Measurements from ENCODE around the gene TRPM3. TPM values are rescaled to one million over a fixed set of nuclear protein-coding genes. Genes with fewer than 3 reads are reported as not detected.

TRPM3 gene
- polyA plus RNA-seq (2013, experiment 1 of 2): 0.88 TPM
- 0.35 TPM for polyA plus RNA-seq (2013, experiment 2 of 2)

DNA sequence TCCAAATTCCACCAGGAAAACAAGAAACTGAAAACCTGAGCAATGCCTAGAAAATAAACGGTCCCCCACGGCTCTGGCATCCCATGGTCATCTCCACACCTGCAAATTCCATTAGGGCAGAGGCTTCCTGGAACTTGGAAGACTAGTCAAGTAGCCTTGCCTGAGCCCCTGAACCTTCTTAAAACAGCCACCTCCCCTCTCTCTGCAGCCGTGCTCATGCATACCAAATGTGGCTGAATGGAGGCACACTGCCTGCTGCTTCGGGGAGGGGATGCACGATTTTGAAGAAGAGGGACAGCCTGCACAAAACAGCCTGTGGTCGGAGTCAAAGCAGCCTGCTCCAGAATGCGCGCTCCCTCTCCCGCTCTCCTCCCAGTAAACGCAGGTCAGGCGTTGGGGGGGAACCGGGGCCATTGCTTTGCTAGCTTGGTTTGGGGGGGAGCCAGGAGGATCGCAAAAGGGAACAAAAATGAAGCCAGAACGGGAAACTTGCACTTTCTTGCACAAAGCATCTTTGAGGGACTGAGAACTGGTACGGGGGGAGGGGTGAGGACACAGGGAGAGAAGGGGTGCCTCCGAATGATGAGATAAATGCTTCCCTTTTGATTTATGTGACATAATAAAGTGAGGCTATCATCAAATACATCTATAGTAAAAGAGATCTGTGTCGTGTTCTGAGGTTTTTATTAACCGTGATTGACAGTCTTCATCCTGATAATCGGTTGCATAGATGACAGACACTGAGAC is at the start of gene TRPM3:
Gene TRPM3, minus strand, starts transcription at position 347 of the 747 bp plus-strand sequence. Its CDS starts 267 bp downstream, at position 80.
- H3K4me1 ChIP-seq (ENCODE audit: control insufficient read depth, insufficient read depth, low read length, poor library complexity, severe bottlenecking): peaks cover 5% of the 10 kb centered on the region
- H3K27ac ChIP-seq (ENCODE audit: low read depth, low read length, severe bottlenecking): no peak within 1 kb of the TSS
- H3K9me3 ChIP-seq (ENCODE audit: control insufficient read depth, low read length): no peaks in the 10 kb centered on the region
- no peaks in the 10 kb centered on the region for H3K36me3 ChIP-seq (ENCODE audit: control insufficient read depth, insufficient read depth, low read length)
- WGBS, 2 experiments (ENCODE audit: insufficient coverage in 2 of 2): 5 to 9% methylated on average over 9 to 14 of the region's 19 CpGs
- peak within 1 kb of the TSS; percentile 14 for H3K4me3 ChIP-seq (ENCODE audit: extremely low read depth, insufficient read depth, low read length, poor library complexity, severe bottlenecking)

DNA sequence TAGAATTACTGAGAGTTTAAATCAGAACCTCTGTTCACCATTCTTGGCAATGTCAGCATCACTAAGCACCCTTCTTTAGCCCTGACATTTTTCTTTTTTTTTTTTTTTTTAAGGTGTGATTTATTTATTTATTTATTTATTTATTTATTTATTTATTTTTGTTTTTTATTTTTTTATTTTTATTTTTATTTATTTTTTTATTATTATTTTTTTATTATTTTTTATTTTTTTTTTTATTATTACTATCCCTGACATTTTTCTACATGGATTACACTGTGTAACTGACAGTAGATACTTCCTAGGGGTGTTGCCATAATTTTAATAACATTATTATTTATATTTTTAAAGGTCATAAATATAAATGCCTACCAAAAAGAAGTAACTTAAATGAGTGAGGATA is 47.0 kb upstream of the TRPM3 start:
- H3K4me3 ChIP-seq (ENCODE audit: extremely low read depth, insufficient read depth, low read length, poor library complexity, severe bottlenecking): no peak overlapping the region
- no peaks in the 10 kb centered on the region for H3K9me3 ChIP-seq (ENCODE audit: control insufficient read depth, low read length)
- H3K4me1 ChIP-seq (ENCODE audit: control insufficient read depth, insufficient read depth, low read length, poor library complexity, severe bottlenecking): no peaks in the 10 kb centered on the region
- H3K27ac ChIP-seq (ENCODE audit: low read depth, low read length, severe bottlenecking): no peak overlapping the region
- no peaks in the 10 kb centered on the region for H3K36me3 ChIP-seq (ENCODE audit: control insufficient read depth, insufficient read depth, low read length)

DNA sequence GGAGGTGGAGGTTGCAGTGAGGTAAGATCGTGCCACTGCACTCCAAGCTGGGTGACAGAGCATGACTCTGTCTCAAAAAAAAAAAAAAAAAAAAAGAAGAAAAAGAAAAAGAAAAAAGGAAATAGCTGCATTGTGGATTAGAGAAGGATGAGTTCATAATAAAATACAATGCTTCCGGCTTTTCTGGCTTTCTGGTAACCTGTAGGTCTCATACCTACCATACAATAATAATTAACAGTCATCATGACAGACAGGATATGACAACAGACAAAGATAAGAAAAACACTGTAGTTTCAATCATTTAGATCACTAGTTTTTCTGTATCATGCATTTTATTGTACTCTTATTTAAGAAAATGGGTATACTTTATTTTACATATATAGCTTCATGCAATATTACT is 40.7 kb upstream of the TRPM3 start:
- WGBS, 2 experiments (ENCODE audit: insufficient coverage in 2 of 2): 100% methylated on average over 1 of the region's 2 CpGs; no CpG with 5 or more reads in 1 of the 2 experiments
- Histone ChIP-seq H3K4me3 (ENCODE audit: extremely low read depth, insufficient read depth, low read length, poor library complexity, severe bottlenecking) (no peak overlapping the region), H3K4me1 (ENCODE audit: control insufficient read depth, insufficient read depth, low read length, poor library complexity, severe bottlenecking) (no peaks in the 10 kb centered on the region), H3K27ac (ENCODE audit: low read depth, low read length, severe bottlenecking) (no peak overlapping the region), H3K9me3 (ENCODE audit: control insufficient read depth, low read length) (no peaks in the 10 kb centered on the region), H3K36me3 (ENCODE audit: control insufficient read depth, insufficient read depth, low read length) (no peaks in the 10 kb centered on the region)

DNA sequence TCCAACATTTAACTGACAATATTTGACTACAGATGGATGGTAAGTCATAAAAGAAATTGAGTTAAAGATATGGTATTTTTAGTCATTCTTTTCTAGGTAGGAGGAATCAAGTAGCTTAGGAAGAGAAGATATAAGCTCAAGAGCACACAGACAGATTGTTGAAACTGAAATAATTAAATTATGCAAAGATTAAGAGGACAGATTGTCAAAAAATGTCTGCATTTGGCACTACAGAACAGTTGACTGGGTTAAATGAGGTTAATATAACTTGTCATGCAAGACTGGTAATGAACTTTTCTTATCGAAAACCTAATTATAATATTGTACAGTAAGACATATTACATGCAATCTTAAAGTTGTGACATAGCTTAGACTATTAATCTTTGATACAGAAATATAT is 36.3 kb upstream of the TRPM3 start:
- Histone ChIP-seq H3K27ac (ENCODE audit: low read depth, low read length, severe bottlenecking) (no peak overlapping the region), H3K4me3 (ENCODE audit: extremely low read depth, insufficient read depth, low read length, poor library complexity, severe bottlenecking) (no peak overlapping the region), H3K4me1 (ENCODE audit: control insufficient read depth, insufficient read depth, low read length, poor library complexity, severe bottlenecking) (no peaks in the 10 kb centered on the region), H3K9me3 (ENCODE audit: control insufficient read depth, low read length) (no peaks in the 10 kb centered on the region), H3K36me3 (ENCODE audit: control insufficient read depth, insufficient read depth, low read length) (no peaks in the 10 kb centered on the region)
- WGBS, 2 experiments (ENCODE audit: insufficient coverage in 2 of 2): no CpG with 5 or more reads among the region's 1 CpG

DNA sequence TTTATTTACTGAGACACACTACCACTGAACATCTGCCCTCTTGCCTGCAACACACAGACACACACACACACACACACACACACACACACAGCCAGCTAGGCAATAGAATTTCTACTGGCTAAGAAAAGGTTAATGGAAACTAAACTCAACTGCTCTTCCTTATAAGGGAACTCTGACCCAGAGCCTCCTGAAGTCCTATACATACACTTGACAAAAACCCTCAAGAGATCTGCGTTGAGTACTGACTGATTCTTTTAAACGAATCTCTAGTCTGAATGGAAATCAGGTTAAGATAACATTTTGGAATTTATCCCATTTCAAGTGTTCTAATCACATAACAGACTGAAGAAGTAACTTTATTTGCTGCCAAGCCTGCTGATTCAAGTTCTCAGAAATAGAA is 25.9 kb upstream of the TRPM3 start:
- Histone ChIP-seq H3K4me1 (ENCODE audit: control insufficient read depth, insufficient read depth, low read length, poor library complexity, severe bottlenecking) (no peaks in the 10 kb centered on the region), H3K4me3 (ENCODE audit: extremely low read depth, insufficient read depth, low read length, poor library complexity, severe bottlenecking) (no peak overlapping the region), H3K9me3 (ENCODE audit: control insufficient read depth, low read length) (no peaks in the 10 kb centered on the region), H3K36me3 (ENCODE audit: control insufficient read depth, insufficient read depth, low read length) (no peaks in the 10 kb centered on the region), H3K27ac (ENCODE audit: low read depth, low read length, severe bottlenecking) (no peak overlapping the region)
- WGBS, 2 experiments (ENCODE audit: insufficient coverage in 2 of 2): no CpG with 5 or more reads among the region's 2 CpGs

DNA sequence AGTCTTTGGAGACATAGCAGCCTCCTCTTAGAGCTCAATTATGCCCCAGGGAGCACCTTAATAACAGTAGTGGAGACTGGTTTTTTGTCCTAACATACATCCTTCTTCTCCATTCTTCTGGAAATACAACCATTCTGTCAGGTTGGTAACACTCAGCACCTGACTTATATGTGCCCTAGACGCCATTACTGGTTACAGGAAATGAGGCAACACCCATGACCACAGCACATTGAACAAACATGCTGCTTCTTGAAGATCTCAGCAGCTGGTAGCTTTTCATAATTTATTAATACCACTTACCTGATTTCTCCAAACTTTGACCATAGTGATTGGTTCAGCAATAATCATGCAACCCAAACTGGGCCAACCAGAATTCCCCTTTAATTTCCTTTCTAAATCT is 25.1 kb upstream of the TRPM3 start:
- H3K4me1 ChIP-seq (ENCODE audit: control insufficient read depth, insufficient read depth, low read length, poor library complexity, severe bottlenecking): no peaks in the 10 kb centered on the region
- WGBS, 2 experiments (ENCODE audit: insufficient coverage in 2 of 2): 100% methylated on average over 1 of the region's 1 CpG
- H3K36me3 ChIP-seq (ENCODE audit: control insufficient read depth, insufficient read depth, low read length): no peaks in the 10 kb centered on the region
- H3K27ac ChIP-seq (ENCODE audit: low read depth, low read length, severe bottlenecking): no peak overlapping the region
- no peaks in the 10 kb centered on the region for H3K9me3 ChIP-seq (ENCODE audit: control insufficient read depth, low read length)
- no peak overlapping the region for H3K4me3 ChIP-seq (ENCODE audit: extremely low read depth, insufficient read depth, low read length, poor library complexity, severe bottlenecking)

DNA sequence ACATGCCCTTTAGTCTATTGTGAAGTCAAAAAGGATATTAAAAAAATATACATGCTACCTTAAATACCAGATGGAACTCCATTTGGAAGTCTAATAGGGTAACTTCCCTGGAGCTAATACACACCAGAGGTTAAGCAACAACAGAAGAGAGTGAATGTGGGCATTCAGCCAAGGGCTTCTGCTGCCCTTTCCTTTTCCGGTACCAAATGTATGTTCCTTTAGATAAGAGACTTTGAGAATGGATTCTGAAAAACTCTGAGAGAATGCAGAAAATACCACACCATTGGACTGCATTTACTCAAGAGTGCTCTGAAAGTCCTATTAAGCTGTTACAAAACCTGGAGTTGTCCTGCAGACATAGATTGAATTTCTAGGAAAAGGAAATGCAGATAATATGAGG is 23.8 kb upstream of the TRPM3 start:
- Histone ChIP-seq H3K27ac (ENCODE audit: low read depth, low read length, severe bottlenecking) (no peak overlapping the region), H3K9me3 (ENCODE audit: control insufficient read depth, low read length) (no peaks in the 10 kb centered on the region), H3K4me3 (ENCODE audit: extremely low read depth, insufficient read depth, low read length, poor library complexity, severe bottlenecking) (no peak overlapping the region), H3K36me3 (ENCODE audit: control insufficient read depth, insufficient read depth, low read length) (no peaks in the 10 kb centered on the region), H3K4me1 (ENCODE audit: control insufficient read depth, insufficient read depth, low read length, poor library complexity, severe bottlenecking) (no peaks in the 10 kb centered on the region)
- 100% methylated on average over 1 of the region's 1 CpG; no CpG with 5 or more reads in 1 of the 2 experiments for WGBS, 2 experiments (ENCODE audit: insufficient coverage in 2 of 2)

DNA sequence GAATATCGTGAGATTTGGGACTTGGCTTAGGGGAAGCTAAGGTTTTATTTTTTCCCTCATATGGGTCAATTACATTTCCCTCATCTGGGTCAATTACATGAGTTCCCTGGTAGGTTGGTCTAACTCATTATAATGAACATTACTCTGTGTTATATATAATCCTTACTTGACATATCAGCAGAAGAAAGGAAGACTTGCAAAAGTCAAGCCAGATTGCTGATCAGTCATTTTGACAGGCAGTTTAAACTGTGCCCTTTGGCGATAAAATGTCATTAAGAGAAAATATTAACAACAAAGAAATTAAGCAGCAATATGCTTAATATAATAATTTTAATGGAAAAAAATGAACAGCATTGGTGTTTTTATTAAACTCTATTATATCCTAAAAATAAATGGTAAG is 23.1 kb upstream of the TRPM3 start:
- H3K4me3 ChIP-seq (ENCODE audit: extremely low read depth, insufficient read depth, low read length, poor library complexity, severe bottlenecking): no peak overlapping the region
- no peaks in the 10 kb centered on the region for H3K9me3 ChIP-seq (ENCODE audit: control insufficient read depth, low read length)
- no CpG with 5 or more reads among the region's 2 CpGs for WGBS, 2 experiments (ENCODE audit: insufficient coverage in 2 of 2)
- no peak overlapping the region for H3K27ac ChIP-seq (ENCODE audit: low read depth, low read length, severe bottlenecking)
- H3K36me3 ChIP-seq (ENCODE audit: control insufficient read depth, insufficient read depth, low read length): no peaks in the 10 kb centered on the region
- no peaks in the 10 kb centered on the region for H3K4me1 ChIP-seq (ENCODE audit: control insufficient read depth, insufficient read depth, low read length, poor library complexity, severe bottlenecking)

DNA sequence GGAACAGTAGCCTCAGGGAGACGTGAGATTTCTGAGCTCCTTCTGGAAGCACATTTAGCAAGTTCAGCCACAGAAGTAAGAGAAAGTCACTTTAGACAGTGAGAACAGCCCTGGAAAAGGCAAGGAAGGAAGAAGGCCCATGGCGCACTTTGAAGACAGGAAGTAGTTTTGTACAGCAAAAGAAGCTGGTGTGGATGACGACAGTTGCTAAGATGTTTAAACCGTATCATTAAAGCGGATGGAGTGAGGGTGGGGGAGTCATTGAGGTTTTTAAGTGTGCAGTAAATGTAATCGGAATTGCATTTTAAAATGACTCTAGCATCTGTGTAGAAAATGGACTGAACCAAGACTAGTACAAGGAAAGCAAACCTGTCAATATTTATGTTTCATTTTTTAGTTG is 15.3 kb upstream of the TRPM3 start:
- 91 to 93% methylated on average over 6 of the region's 6 CpGs for WGBS, 2 experiments (ENCODE audit: insufficient coverage in 2 of 2)
- Histone ChIP-seq H3K4me1 (ENCODE audit: control insufficient read depth, insufficient read depth, low read length, poor library complexity, severe bottlenecking) (no peaks in the 10 kb centered on the region), H3K4me3 (ENCODE audit: extremely low read depth, insufficient read depth, low read length, poor library complexity, severe bottlenecking) (no peak overlapping the region), H3K36me3 (ENCODE audit: control insufficient read depth, insufficient read depth, low read length) (no peaks in the 10 kb centered on the region), H3K27ac (ENCODE audit: low read depth, low read length, severe bottlenecking) (no peak overlapping the region), H3K9me3 (ENCODE audit: control insufficient read depth, low read length) (no peaks in the 10 kb centered on the region)

DNA sequence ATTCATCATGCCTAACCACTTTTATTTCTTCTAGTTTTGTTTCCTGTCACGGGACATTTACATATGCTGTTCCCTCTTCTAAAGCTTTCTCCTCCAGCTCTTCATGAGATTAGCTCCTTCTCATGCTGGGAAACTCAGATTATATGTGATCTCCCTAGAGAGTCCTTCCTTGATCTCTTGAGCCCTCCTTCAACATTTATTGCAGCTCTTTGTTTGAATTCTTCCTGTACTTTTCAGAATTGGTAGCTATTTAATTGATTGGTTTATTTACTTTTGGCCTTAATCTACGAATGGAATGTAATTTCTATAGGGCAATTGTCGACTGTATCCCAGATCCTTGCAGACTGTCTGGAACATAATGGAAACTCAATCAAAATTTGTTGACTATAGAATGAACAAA is 9.7 kb upstream of the TRPM3 start:
- no peak overlapping the region for H3K27ac ChIP-seq (ENCODE audit: low read depth, low read length, severe bottlenecking)
- H3K36me3 ChIP-seq (ENCODE audit: control insufficient read depth, insufficient read depth, low read length): no peaks in the 10 kb centered on the region
- H3K4me3 ChIP-seq (ENCODE audit: extremely low read depth, insufficient read depth, low read length, poor library complexity, severe bottlenecking): no peak overlapping the region
- H3K9me3 ChIP-seq (ENCODE audit: control insufficient read depth, low read length): no peaks in the 10 kb centered on the region
- 77 to 85% methylated on average over 1 to 3 of the region's 3 CpGs for WGBS, 2 experiments (ENCODE audit: insufficient coverage in 2 of 2)
- no peaks in the 10 kb centered on the region for H3K4me1 ChIP-seq (ENCODE audit: control insufficient read depth, insufficient read depth, low read length, poor library complexity, severe bottlenecking)

DNA sequence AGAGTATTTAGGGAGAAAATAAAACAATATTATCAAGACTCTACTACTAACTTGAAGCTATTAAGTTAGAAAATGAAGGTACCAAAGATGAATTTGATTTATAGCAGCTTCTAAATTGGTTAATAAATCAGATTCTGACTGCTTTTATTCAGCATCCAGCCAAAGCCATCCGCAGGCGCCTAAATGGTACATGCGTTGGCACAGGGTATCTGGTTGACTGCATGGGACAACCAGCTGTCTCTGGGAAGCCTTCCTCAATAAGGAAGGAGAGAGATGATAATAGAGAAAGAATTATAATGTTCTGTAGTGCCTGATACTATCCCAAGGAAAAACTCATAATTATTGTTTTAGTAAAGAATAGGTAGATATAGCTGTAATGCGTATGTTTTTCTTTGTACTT is 9.1 kb upstream of the TRPM3 start:
- WGBS, 2 experiments (ENCODE audit: insufficient coverage in 2 of 2): 96% methylated on average over 3 of the region's 4 CpGs; no CpG with 5 or more reads in 1 of the 2 experiments
- H3K4me1 ChIP-seq (ENCODE audit: control insufficient read depth, insufficient read depth, low read length, poor library complexity, severe bottlenecking): no peaks in the 10 kb centered on the region
- no peaks in the 10 kb centered on the region for H3K36me3 ChIP-seq (ENCODE audit: control insufficient read depth, insufficient read depth, low read length)
- H3K9me3 ChIP-seq (ENCODE audit: control insufficient read depth, low read length): no peaks in the 10 kb centered on the region
- H3K4me3 ChIP-seq (ENCODE audit: extremely low read depth, insufficient read depth, low read length, poor library complexity, severe bottlenecking): no peak overlapping the region
- H3K27ac ChIP-seq (ENCODE audit: low read depth, low read length, severe bottlenecking): no peak overlapping the region
